K562 (cell line): ENCODE measurements around the gene ENC1. TPM values are rescaled to one million over a fixed set of nuclear protein-coding genes. Genes with fewer than 3 reads are reported as not detected.

Experiments used
- CBFA2T3 ChIP-seq: fragments of 450-650 bp; IDR thresholded peaks from 2 replicates; pipeline ENCODE4 v1.6.1; 2017
- CREM ChIP-seq: IDR thresholded peaks from 2 replicates; pipeline ENCODE4 v1.6.1; 2014; ENCODE audit warnings: antibody characterized with exemption, low read depth
- ESRRA ChIP-seq: fragments of 450-650 bp; IDR thresholded peaks from 2 replicates; pipeline ENCODE4 v1.6.1; 2014; ENCODE audit warnings: low read depth, mild to moderate bottlenecking, moderate library complexity, borderline replicate concordance
- ETV5 ChIP-seq: sonication (generic); formaldehyde crosslinking; IDR thresholded peaks from 2 replicates; pipeline ENCODE4 v1.4.0; 2020; ENCODE audit warnings: low read depth, mild to moderate bottlenecking, missing genetic modification reagents
- FOXJ3 ChIP-seq: sonication (generic); formaldehyde crosslinking; IDR thresholded peaks from 2 replicates; pipeline ENCODE4 v1.4.0; 2020; ENCODE audit warnings: mild to moderate bottlenecking, missing genetic modification reagents
- FOXK2 ChIP-seq, 2 experiments: fragments of 450-650 bp; IDR thresholded peaks in 1 of 2; conservative IDR thresholded peaks in 1 of 2; 2 replicates each; pipeline ENCODE4 v1.6.1; 2016; ENCODE audit warnings: low read depth in 2 of 2, mild to moderate bottlenecking in 1 of 2
- HCFC1 ChIP-seq: IDR thresholded peaks from 2 replicates; pipeline ENCODE4 v1.6.1; 2012; ENCODE audit warnings: low read depth, low read length, improper control_type of control experiment
- KLF13 ChIP-seq: fragments of 450-650 bp; IDR thresholded peaks from 2 replicates; pipeline ENCODE4 v1.6.1; 2016; ENCODE audit warnings: missing genetic modification characterization, low read depth, mild to moderate bottlenecking, missing compliant biosample characterization, moderate library complexity, borderline replicate concordance
- MYC ChIP-seq, 2 experiments: fragments of 250-450 bp in 1 of 2; sonication (Bioruptor Pico) in 1 of 2; IDR thresholded peaks; 2 replicates each; pipeline versions ENCODE4 v1.5.1 to v1.6.1; 2012 to 2021; ENCODE audit warnings: low read depth in 2 of 2, borderline replicate concordance in 1 of 2, improper control_type of control experiment in 1 of 2, low read length in 1 of 2, mild to moderate bottlenecking in 1 of 2, moderate library complexity in 1 of 2
- PHB2 ChIP-seq: fragments of 450-650 bp; IDR thresholded peaks from 2 replicates; pipeline ENCODE4 v1.6.1; 2017; ENCODE audit warnings: low read depth
- POLR2A ChIP-seq: fragments of 450-650 bp; conservative IDR thresholded peaks from 2 replicates; pipeline ENCODE4 v1.6.1; 2016
- RBM39 ChIP-seq: fragments of 200-400 bp; formaldehyde crosslinking; optimal IDR thresholded peaks from 2 replicates; pipeline ENCODE3; 2018; ENCODE audit warnings: low read depth, low read length
- SMAD4 ChIP-seq: fragments of 250-450 bp; sonication (Bioruptor Pico); conservative IDR thresholded peaks from 2 replicates; pipeline ENCODE4 v1.8.0; 2021; ENCODE audit warnings: inconsistent platforms, mild to moderate bottlenecking, moderate library complexity
- TEAD1 ChIP-seq, 2 experiments: fragments of 450-650 bp in 1 of 2; sonication (generic) in 1 of 2; formaldehyde crosslinking; IDR thresholded peaks; 2 replicates each; pipeline versions ENCODE4 v1.4.0 to v1.8.0; 2020 to 2022; ENCODE audit warnings: mild to moderate bottlenecking in 2 of 2, missing genetic modification reagents in 1 of 2
- ZNF121 ChIP-seq: sonication (generic); formaldehyde crosslinking; conservative IDR thresholded peaks from 2 replicates; pipeline ENCODE4 v1.8.0; 2022; ENCODE audit warnings: missing genetic modification reagents
- ZNF311 ChIP-seq: fragments of 250-450 bp; sonication (Bioruptor Pico); IDR thresholded peaks from 2 replicates; pipeline ENCODE4 v1.4.0; 2020; ENCODE audit warnings: mild to moderate bottlenecking, moderate library complexity
- ZNF589 ChIP-seq: fragments of 200-800 bp; sonication (Bioruptor generic); IDR thresholded peaks from 2 replicates; pipeline ENCODE4 v1.6.1; 2016; ENCODE audit warnings: low read depth, missing genetic modification characterization, missing compliant biosample characterization
- polyA plus RNA-seq, 8 experiments: library from polyadenylated mRNA; depleted of rRNA in 4 of 8; stranded (reverse) in 5 of 8; unstranded in 3 of 8; fragments of >200 nt; fragmentation: Nextera tagmentation in 2 of 8; fragmentation: Illumina TruSeq in 1 of 8; extraction: Ambion mirVana in 2 of 8; extraction: Trizol in 1 of 8; gene quantifications; 2 replicates each; pipeline versions ENCODE4 v1.2.1 to v1.2.3, GENCODE V29; 2011 to 2014; ENCODE audit warnings: inconsistent platforms in 1 of 8, missing spikeins in 1 of 8
- total RNA-seq, 7 experiments: library from RNA; depleted of rRNA in 6 of 7; stranded (reverse); fragments of >200 nt in 6 of 7; fragmentation: Illumina TruSeq in 2 of 7; extraction: Trizol in 2 of 7; gene quantifications; 2 replicates each; pipeline versions ENCODE4 v1.2.1 to v1.2.3, GENCODE V29; 2011 to 2021; ENCODE audit warnings: low replicate concordance in 1 of 7
- TF ChIP-seq, protein P1 (sequence below), 2 experiments: fragments of 250-450 bp in 1 of 2; fragments of 450-650 bp in 1 of 2; sonication (Bioruptor Pico) in 1 of 2; IDR thresholded peaks; 2 replicates each; pipeline versions ENCODE4 v1.6.1 to v1.8.0; 2016 to 2021; ENCODE audit warnings: mild to moderate bottlenecking in 2 of 2, moderate library complexity in 2 of 2, missing compliant biosample characterization in 1 of 2, missing genetic modification characterization in 1 of 2
- TF ChIP-seq, protein P2 (sequence below): sonication (generic); IDR thresholded peaks from 2 replicates; pipeline ENCODE4 v1.6.1; 2016

Gene ENC1
- total and polyA plus RNA-seq, 9 of the 15 experiments (the other 6 are each of a cell fraction or from before 2014, with no cell fraction given) = 0.17 to 3.2 (median 0.97) TPM

DNA sequence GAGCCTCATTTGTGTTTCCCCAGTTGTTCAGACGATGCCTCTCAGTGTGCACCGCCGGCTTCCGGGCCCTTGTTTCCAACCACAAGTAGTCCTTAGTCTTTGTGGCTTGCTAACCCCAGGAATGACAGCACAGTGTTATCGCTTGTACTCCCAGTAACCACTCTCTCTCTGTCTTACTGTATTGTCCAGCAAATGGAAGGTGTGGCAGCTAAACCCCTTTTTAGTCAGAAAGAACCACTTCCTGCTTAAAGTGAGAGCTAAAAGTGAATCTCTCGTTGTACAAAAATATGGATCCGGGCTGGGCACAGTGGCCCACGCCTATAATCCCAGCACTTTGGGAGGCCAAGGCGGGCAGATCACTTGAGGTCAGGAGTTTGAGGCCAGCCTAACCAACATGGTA lies 61.3 kb downstream of the ENC1 start (continued):
- TF ChIP-seq SMAD4 (CRISPR knock-in tag) (0 out of 2 replicates have a peak, but pooled peaks have one; percentile 37), FOXK2 (conservative IDR thresholded peaks at IDR 0.05 in 1 of 2, IDR thresholded peaks at IDR 0.05 in 1 of 2; ENCODE audit: low read depth in 2 of 2) (0 out of 4 replicates have a peak, but pooled peaks of 1 of the 2 experiments have one; percentile 32), ETV5 (CRISPR knock-in tag) (0 out of 2 replicates have a peak, but pooled peaks have one; percentile 49), FOXJ3 (CRISPR knock-in tag) (no peak), RBM39 (no peak), ZNF311 (CRISPR knock-in tag) (peak; percentile 22; the same call in 1 of the 2 replicates), PHB2 (no peak), POLR2A (no peak), ZNF121 (CRISPR knock-in tag) (peak; percentile 80; the same call in 1 of the 2 replicates), CBFA2T3 (0 out of 2 replicates have a peak, but pooled peaks have one; percentile 5), TEAD1 (CRISPR knock-in tag; IDR thresholded peaks at IDR 0.05) (peak in 1 of 2 experiments; percentile 81; a peak in 2 of 4 replicates), CREM (peak; percentile 55), HCFC1 (no peak), ZNF589 (CRISPR knock-in tag) (0 out of 2 replicates have a peak, but pooled peaks have one; percentile 33), KLF13 (tag) (no peak), MYC (IDR thresholded peaks at IDR 0.05; ENCODE audit: low read depth, low read length) (0 out of 2 replicates have a peak, but pooled peaks have one; percentile 26), MYC (CRISPR knock-in tag; IDR thresholded peaks at IDR 0.05; ENCODE audit: borderline replicate concordance, low read depth) (no peak), ESRRA (peak; percentile 23; the same call in 1 of the 2 replicates)
- TF ChIP-seq, protein P1, sequence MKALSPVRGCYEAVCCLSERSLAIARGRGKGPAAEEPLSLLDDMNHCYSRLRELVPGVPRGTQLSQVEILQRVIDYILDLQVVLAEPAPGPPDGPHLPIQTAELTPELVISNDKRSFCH (CRISPR knock-in tag; IDR thresholded peaks at IDR 0.05) = no peak
- TF ChIP-seq, protein P1 (tag; IDR thresholded peaks at IDR 0.05) = 0 out of 2 replicates have a peak, but pooled peaks have one; percentile 56
- TF ChIP-seq, protein P2, sequence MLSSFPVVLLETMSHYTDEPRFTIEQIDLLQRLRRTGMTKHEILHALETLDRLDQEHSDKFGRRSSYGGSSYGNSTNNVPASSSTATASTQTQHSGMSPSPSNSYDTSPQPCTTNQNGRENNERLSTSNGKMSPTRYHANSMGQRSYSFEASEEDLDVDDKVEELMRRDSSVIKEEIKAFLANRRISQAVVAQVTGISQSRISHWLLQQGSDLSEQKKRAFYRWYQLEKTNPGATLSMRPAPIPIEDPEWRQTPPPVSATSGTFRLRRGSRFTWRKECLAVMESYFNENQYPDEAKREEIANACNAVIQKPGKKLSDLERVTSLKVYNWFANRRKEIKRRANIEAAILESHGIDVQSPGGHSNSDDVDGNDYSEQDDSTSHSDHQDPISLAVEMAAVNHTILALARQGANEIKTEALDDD = peak; percentile 90
